Hepatocyte (in vitro differentiated cells): ENCODE results near the gene MME. TPM values are rescaled to one million over a fixed set of nuclear protein-coding genes. Genes with fewer than 3 reads are reported as not detected.

Experiments used
- DNase-seq: peaks from one replicate; pipeline ENCODE4 v3.0.0-alpha.2; 2016; ENCODE audit warnings: low spot score
- H2AFZ ChIP-seq: fragments of 200-600 bp; sonication (generic); 2 replicates; pipeline ENCODE4 v1.6.0; 2016; ENCODE audit warnings: antibody characterized with exemption, mild to moderate bottlenecking
- H3K27ac ChIP-seq: fragments of 200-600 bp; sonication (generic); 2 replicates; pipeline ENCODE4 v1.5.1; 2016; ENCODE audit warnings: mild to moderate bottlenecking
- H3K27me3 ChIP-seq: fragments of 200-600 bp; sonication (generic); 2 replicates; pipeline ENCODE4 v1.6.1; 2016
- H3K36me3 ChIP-seq: fragments of 200-600 bp; sonication (generic); replicated peaks from 2 replicates; pipeline ENCODE4 v1.5.1; 2016; ENCODE audit warnings: low read depth; ENCODE audit not compliant: insufficient read depth
- H3K4me1 ChIP-seq: fragments of 200-600 bp; sonication (generic); 2 replicates; pipeline ENCODE4 v1.5.1; 2016; ENCODE audit warnings: mild to moderate bottlenecking, moderate library complexity; ENCODE audit not compliant: insufficient read depth
- H3K4me2 ChIP-seq: fragments of 200-600 bp; sonication (generic); 2 replicates; pipeline ENCODE4 v1.6.0; 2016
- H3K4me3 ChIP-seq: fragments of 200-600 bp; sonication (generic); 2 replicates; pipeline ENCODE4 v1.5.1; 2016; ENCODE audit warnings: mild to moderate bottlenecking
- H3K79me2 ChIP-seq: fragments of 200-600 bp; sonication (generic); 2 replicates; pipeline ENCODE4 v1.6.0; 2017; ENCODE audit warnings: mild to moderate bottlenecking
- H3K9me2 ChIP-seq: fragments of 200-600 bp; sonication (generic); replicated peaks from 2 replicates; pipeline ENCODE4 v1.6.0; 2017; ENCODE audit warnings: mild to moderate bottlenecking; ENCODE audit not compliant: insufficient read depth
- H3K9me3 ChIP-seq: fragments of 200-600 bp; sonication (generic); 2 replicates; pipeline ENCODE4 v1.5.1; 2016; ENCODE audit warnings: low read depth, mild to moderate bottlenecking
- H4K20me1 ChIP-seq: fragments of 200-600 bp; sonication (generic); 2 replicates; pipeline ENCODE4 v1.6.0; 2016; ENCODE audit warnings: mild to moderate bottlenecking; ENCODE audit not compliant: insufficient read depth, poor library complexity, severe bottlenecking
- EZH2 ChIP-seq: fragments of 200-600 bp; sonication (generic); IDR thresholded peaks from 2 replicates; pipeline ENCODE4 v1.6.1; 2016; ENCODE audit warnings: antibody characterized with exemption, mild to moderate bottlenecking, borderline replicate concordance
- EZH2phosphoT487 ChIP-seq: fragments of 200-600 bp; sonication (generic); IDR thresholded peaks from one replicate; pipeline ENCODE4 v1.6.1; 2018; ENCODE audit warnings: antibody characterized with exemption, mild to moderate bottlenecking, low read depth, moderate library complexity; ENCODE audit not compliant: unreplicated experiment, severe bottlenecking
- WGBS: methylation state at CpG from one replicate; pipeline ENCODE4 v1.1.6; 2016; ENCODE audit warnings: low lambda C conversion rate; ENCODE audit errors: missing lambda C conversion rate; 5-methylcytosine and 5-hydroxymethylcytosine counted together
- polyA plus RNA-seq: library from polyadenylated mRNA; unstranded; fragments of >200 nt; fragmentation: Nextera tagmentation; extraction: Ambion mirVana; gene quantifications from 2 replicates; pipeline ENCODE4 v1.2.1, GENCODE V29; 2016
- total RNA-seq: library from RNA; depleted of rRNA; stranded (reverse); fragments of >200 nt; gene quantifications from 2 replicates; pipeline ENCODE4 v1.2.3, GENCODE V29; 2014
- TF ChIP-seq, protein P1 (sequence below): fragments of 200-600 bp; sonication (generic); IDR thresholded peaks from 2 replicates; pipeline ENCODE4 v1.5.1; 2016; ENCODE audit warnings: antibody characterized with exemption, mild to moderate bottlenecking; ENCODE audit not compliant: poor library complexity

Gene MME
- total and polyA plus RNA-seq, 2 experiments from 2014 or later, result 135 to 250 TPM

DNA sequence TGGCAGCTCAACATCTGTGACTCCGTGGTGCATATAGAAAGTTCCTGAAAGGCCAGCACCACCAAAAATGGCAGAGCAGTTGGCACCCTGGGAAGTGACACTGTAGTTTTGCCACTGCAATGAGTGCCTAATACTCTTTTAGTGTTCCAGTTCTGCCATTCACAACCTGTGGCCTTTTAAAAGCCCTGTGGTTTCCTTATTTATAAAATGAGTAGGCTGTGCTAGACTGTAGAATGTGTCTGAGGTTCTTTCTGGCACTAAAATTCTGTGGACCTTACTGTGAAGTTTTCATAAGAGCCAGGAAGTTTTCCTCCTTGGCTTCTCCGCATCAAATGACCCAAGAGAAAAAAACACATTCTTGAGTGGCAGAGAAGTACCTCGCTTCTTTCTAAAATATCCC lies 74.1 kb downstream of the MME start:
- Histone ChIP-seq H3K4me3 (no peak overlapping the region), H3K9me3 (no peaks in the 10 kb centered on the region), H3K27me3 (no peaks in the 10 kb centered on the region), H3K79me2 (no peaks in the 10 kb centered on the region), H3K27ac (no peak overlapping the region), H3K4me1 (no peaks in the 10 kb centered on the region), H4K20me1 (no peaks in the 10 kb centered on the region), H3K36me3 (no peaks in the 10 kb centered on the region), H2AFZ (no peak overlapping the region), H3K9me2 (no peaks in the 10 kb centered on the region), H3K4me2 (no peak overlapping the region)
- no peak for DNase-seq
- no peak for TF ChIP-seq EZH2
- TF ChIP-seq EZH2phosphoT487, result no peak
- TF ChIP-seq, protein P1, sequence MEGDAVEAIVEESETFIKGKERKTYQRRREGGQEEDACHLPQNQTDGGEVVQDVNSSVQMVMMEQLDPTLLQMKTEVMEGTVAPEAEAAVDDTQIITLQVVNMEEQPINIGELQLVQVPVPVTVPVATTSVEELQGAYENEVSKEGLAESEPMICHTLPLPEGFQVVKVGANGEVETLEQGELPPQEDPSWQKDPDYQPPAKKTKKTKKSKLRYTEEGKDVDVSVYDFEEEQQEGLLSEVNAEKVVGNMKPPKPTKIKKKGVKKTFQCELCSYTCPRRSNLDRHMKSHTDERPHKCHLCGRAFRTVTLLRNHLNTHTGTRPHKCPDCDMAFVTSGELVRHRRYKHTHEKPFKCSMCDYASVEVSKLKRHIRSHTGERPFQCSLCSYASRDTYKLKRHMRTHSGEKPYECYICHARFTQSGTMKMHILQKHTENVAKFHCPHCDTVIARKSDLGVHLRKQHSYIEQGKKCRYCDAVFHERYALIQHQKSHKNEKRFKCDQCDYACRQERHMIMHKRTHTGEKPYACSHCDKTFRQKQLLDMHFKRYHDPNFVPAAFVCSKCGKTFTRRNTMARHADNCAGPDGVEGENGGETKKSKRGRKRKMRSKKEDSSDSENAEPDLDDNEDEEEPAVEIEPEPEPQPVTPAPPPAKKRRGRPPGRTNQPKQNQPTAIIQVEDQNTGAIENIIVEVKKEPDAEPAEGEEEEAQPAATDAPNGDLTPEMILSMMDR, result no peak
- WGBS, result 97% methylated on average over 3 of the region's 3 CpGs

DNA sequence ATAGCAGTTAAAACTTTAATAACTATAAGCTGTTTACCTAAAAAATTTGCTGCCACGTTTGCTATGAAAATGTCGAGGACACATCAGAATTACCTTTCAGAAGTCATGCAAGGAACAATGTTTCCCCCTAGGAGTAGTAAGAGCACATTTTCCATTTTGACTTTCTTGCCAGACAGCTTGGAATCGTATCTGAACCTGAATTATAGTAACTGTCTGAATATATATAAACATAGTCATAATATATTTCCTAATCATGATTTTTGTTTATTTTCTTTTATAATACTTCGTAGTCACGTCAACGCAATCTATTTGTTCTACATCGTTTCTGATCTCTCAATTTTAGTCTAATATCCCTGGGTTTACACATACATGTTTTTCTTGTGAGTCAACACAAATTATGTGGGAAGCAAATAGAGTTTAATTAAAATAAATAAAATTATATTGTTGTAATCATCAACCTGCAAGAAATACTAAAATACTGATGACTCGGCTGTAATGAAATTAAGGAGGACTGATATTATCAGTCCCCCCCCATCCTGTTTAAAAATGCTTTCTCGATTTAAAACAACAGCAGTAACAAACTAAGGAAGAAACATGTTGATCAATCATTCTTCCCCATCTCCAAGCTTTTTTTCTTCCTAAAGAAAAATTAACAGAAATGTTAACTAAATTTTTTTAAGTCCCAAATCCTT lies 78.4 kb downstream of the MME start:
- DNase-seq, result no peak
- 75% methylated on average over 9 of the region's 9 CpGs for WGBS
- Histone ChIP-seq H3K36me3 (no peaks in the 10 kb centered on the region), H3K27ac (no peak overlapping the region), H4K20me1 (no peaks in the 10 kb centered on the region), H2AFZ (no peak overlapping the region), H3K4me2 (no peak overlapping the region), H3K4me1 (no peaks in the 10 kb centered on the region), H3K4me3 (no peak overlapping the region), H3K27me3 (no peaks in the 10 kb centered on the region), H3K9me2 (no peaks in the 10 kb centered on the region), H3K9me3 (no peaks in the 10 kb centered on the region), H3K79me2 (no peaks in the 10 kb centered on the region)
- TF ChIP-seq EZH2phosphoT487 (no peak), EZH2 (no peak)
- TF ChIP-seq, protein P1, result no peak

DNA sequence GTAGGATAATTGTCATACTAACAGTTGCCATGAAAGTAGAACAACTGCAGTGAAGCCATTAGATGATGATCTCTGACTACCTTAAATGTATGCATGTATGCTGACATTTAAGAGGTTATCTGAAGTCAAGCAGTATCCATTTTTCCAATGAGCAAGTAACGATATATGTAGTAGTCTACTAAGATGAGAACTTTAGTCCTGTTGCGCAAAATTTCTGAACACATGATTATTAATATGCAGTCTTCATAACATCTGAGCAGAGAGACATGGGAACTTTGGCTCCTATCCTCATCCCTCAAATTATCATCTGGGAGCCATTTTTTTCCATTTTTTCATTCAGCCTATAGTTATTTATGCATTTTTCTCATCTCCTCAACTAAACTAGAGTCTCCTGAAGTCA lies 79.2 kb downstream of the MME start:
- H3K9me2 ChIP-seq, result no peaks in the 10 kb centered on the region
- no peak overlapping the region for H3K4me2 ChIP-seq
- no peaks in the 10 kb centered on the region for H3K4me1 ChIP-seq
- H3K27ac ChIP-seq, result no peak overlapping the region
- TF ChIP-seq, protein P1, result no peak
- TF ChIP-seq EZH2 (no peak), EZH2phosphoT487 (no peak)
- H2AFZ ChIP-seq, result no peak overlapping the region
- H3K36me3 ChIP-seq, result no peaks in the 10 kb centered on the region
- H3K9me3 ChIP-seq, result no peaks in the 10 kb centered on the region
- WGBS, result 94% methylated on average over 2 of the region's 2 CpGs
- H4K20me1 ChIP-seq, result no peaks in the 10 kb centered on the region
- no peaks in the 10 kb centered on the region for H3K79me2 ChIP-seq
- no peaks in the 10 kb centered on the region for H3K27me3 ChIP-seq
- no peak for DNase-seq
- no peak overlapping the region for H3K4me3 ChIP-seq
